GM10847 (cell line): ENCODE results near the gene PKD1L1.

ENCODE experiments used
- POLR2A ChIP-seq: IDR thresholded peaks from 2 replicates; pipeline ENCODE4 v1.6.1; 2011; ENCODE audit not compliant: insufficient read length; ENCODE audit errors: extremely low read depth

PKD1L1 gene

GRCh38 chr7:47832105-47832715 lies 116.1 kb downstream of the PKD1L1 start:
- no peak for TF ChIP-seq POLR2A

GRCh38 chr7:47830015-47830414 lies 118.3 kb downstream of the PKD1L1 start:
- no peak for TF ChIP-seq POLR2A

DNA sequence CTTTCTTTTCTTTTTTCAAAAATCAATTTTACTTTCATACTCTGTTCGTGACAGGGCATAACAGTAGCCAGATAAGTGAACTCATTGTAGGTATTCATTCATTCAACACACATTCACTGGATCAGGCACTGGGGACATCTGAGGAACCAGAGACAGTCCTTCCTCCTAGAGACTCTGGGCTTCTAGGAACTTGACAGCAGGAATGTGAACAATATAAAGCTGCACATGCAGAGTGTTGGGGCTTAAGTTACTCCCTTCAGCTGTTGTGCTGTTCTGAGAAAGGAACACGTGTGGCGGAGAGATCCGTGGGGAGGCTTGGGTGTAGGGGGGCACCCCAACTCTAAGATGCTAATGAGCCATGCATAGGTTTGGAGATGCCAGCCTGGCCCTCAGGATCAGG lies 120.4 kb downstream of the PKD1L1 start:
- TF ChIP-seq POLR2A, result no peak

- TF ChIP-seq POLR2A, result no peak
Measured at GRCh38 chr7:47827351-47827756, 120.9 kb downstream of the PKD1L1 start.

GRCh38 chr7:47826754-47827153 lies 121.5 kb downstream of the PKD1L1 start:
- TF ChIP-seq POLR2A, result no peak

GRCh38 chr7:47819607-47819920 lies 128.7 kb downstream of the PKD1L1 start:
- no peak for TF ChIP-seq POLR2A

- TF ChIP-seq POLR2A, result no peak
Measured at GRCh38 chr7:47818796-47819606, 129.3 kb downstream of the PKD1L1 start.

DNA sequence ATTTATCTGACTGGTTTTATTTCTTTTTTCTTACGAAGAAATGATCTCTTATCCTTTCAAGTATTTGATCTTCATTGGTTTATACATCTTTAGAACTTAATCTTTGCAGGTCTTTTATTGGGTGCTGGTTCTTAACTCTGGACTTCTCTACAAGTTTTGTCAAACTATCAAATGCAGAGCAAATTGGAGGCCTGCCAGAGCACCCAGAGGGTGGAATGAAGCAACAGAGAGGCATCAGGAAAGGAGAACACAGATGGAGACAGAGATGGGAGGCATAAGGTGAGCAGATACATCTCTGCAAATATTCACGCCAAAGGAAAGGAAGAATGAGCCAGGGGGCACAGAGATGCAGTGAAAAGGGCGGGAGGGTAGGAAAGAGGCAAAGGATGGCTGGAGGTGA lies 130.3 kb downstream of the PKD1L1 start:
- TF ChIP-seq POLR2A, result no peak

DNA sequence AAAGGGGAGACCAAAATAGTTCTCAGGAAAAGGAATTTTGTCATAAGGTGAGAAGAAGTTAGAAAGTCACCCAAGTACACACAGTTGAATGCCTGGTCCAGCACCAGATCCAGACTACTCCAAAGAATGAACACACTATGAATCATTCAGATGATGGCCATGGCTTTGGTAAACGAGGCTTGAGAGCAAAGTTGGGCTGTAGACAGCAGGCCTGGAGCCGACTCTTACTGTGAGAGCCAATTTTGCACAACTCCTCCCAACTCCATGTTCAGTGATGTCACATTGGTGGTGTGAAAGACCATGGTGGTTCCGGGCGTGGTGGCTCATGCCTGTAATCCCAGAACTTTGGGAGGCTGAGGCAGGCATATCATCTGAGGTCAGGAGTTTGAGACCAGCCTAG lies 131.6 kb downstream of the PKD1L1 start:
- no peak for TF ChIP-seq POLR2A

GRCh38 chr7:47815867-47816266 lies 132.4 kb downstream of the PKD1L1 start:
- no peak for TF ChIP-seq POLR2A

DNA sequence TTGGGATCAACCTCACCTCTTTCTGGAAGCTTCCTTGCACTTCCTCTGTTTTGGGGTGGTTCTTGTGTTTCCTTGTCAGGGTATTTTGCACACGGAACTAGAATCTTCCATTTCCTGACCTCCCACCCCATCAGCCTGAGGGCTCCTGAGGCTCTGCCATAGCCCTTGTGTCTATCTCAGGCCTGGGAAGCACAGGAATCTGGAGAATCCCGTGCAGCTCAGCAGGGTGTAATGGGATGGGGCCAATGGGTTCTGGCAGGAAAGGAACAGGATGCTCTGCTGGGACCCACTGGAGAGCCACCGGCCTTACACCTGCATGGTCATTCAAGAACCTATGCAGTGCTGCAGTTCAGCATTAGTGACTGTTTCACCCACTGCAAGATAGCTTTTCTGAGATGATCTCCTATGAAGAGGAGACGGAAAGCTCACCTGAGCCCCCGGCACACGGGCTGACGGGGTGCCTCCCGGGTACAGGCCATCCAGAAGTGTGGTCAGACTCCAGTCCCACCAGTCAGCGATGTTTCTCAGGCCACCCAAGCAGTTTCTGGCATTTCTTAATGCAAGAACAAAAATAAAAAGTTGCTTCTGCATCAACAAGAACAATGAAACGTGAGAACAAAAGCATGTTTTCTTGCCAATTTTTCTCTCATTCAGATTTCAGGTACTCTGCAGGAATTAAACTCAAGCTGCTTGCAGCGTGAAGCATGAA lies 133.2 kb downstream of the PKD1L1 start:
- no peak for TF ChIP-seq POLR2A

DNA sequence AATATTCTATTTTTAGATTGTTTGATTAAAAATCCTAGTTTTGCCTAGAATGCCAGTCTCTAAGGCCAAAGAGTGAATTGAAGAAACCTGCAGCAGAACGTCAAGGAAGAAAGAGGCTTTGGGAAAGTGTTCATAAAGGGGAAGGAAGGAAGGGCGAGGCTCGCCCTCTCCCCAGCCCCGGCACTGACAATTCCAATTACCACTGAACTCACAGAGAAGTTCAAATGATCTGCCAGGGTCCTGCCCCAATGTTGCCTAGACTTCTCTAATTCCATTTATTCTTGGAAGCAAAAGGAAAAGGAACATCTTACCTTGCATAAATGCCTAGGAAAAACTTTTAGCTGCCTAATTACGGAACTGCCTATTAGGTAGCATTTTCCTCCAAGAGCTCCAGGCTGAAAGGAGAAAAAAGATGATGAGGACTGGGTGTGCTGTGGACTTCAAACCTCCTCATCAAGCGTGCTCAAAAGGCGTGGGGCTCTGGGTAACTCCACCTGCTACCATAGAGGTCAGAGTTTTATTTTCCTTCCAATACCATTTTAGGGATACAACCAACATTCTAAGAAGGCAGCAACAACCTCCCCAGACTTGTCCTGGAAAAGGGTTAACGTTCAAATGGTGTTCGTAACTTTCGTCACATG lies 134.5 kb downstream of the PKD1L1 start:
- no peak for TF ChIP-seq POLR2A

GRCh38 chr7:47812429-47813136 lies 135.7 kb downstream of the PKD1L1 start:
- no peak for TF ChIP-seq POLR2A

DNA sequence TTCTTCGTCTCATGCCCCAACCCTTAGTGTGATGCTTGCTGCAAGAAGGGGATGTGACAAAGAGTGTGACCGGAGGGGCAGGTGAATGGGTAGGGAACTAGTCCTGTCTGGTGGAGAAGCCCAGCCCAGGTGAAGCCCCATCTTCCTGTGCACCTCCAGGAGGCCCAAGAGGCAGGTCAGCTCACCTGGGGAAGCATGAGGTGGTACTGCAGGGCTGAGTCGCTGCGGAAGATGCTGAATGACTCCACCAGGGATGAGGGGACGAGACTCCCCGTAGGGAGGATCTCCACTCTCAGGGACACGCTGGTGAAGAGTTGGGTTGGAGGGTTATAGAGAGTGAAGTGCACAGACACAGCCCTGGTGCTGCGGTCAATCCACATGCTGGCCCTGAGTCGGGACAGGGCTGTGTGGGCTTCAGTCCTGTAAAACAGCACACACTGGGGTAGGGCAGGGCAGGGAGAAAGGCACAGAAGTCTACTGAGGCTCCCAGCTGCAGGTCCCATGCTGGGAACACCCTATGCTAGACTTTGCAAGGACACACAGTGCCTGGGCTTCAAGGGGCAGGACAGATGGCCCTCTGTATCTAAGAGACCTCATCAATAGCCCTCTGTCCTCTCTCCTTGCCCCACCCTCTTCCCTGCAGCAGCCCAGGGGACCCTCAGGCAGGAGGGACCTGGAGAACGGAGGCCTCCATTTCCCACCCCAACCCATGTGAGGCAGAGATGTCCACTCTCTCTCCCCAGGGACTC lies 136.5 kb downstream of the PKD1L1 start:
- TF ChIP-seq POLR2A, result no peak

- no peak for TF ChIP-seq POLR2A
Measured at GRCh38 chr7:47809387-47809786, 138.9 kb downstream of the PKD1L1 start.

DNA sequence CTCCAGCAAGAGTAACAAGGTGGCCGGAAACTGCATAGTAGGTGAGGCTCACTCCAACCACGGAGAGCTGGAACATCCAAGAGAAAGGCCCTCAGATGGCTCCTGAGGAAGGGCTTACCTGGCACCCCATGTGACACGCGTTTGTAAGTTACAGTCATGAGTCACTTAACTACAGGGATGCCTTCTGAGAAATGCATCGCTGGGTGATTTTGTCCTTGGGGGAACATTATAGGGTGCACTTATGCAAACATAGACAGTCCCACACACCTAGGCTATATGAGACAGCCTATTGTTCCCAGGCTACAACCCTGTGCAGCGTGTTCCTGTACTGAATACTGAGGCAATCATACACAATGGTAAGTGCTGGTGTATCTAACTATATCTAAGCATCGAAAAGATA lies 139.9 kb downstream of the PKD1L1 start:
- no peak for TF ChIP-seq POLR2A
